Measurements from ENCODE around the gene PELI2.

The PELI2 gene

DNA sequence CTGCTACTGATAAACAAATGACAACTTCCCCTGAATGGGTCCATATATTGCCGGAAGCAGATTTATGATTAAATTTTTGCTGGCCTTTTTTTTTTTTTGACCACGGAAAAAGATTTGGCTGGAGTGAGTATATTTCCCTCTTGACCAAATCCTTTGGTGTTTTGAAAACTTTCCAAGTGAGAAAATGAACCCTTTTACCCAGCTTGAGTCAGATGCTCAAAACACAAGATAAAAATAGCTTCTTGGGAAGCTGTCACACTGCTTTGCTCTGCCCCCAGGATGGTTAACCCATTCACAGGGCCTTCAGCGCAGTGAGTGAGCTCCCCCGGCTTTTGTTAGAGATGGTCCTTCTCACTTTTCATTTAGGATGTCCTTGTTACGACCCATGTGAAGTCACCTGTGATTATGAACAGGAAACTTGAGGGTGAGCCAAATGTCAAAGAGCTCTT is 224.3 kb downstream of the PELI2 start:
- no peak for DNase-seq (ENCODE audit: low read depth in 3 of 3)

DNA sequence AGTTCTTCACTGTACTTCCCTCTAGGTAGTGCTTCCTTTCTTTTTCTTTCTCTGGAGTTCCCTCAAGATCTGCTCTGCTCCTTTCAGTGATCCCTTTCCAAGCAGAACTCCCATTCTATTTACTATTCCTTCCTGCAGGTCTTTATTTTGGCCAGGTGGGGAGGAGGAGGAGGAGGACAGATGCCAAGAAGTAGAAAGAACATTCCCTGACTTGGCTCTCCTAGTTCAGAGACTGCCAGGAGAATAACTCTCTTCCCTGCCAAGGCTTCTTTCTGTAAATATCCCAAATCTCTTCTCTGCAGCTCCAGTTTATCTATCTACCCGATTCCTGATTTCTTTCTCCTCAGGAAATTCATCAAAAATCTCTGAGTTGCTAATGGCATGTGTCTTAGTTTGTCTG is 231.7 kb downstream of the PELI2 start:
- DNase-seq (ENCODE audit: low read depth in 3 of 3): no peak
